IMR-90 (cell line): ENCODE measurements around the gene ESR1.

Source experiments
- MAFK ChIP-seq: IDR thresholded peaks from 2 replicates; pipeline ENCODE4 v1.6.1; 2012; ENCODE audit warnings: low read depth, low read length, improper control_type of control experiment
- MAZ ChIP-seq: IDR thresholded peaks from 2 replicates; pipeline ENCODE4 v1.6.1; 2012; ENCODE audit warnings: low read depth, mild to moderate bottlenecking, low read length, improper control_type of control experiment, moderate library complexity, borderline replicate concordance
- POLR2A ChIP-seq: IDR thresholded peaks from 2 replicates; pipeline ENCODE4 v1.6.1; 2012; ENCODE audit warnings: mild to moderate bottlenecking, low read depth, low read length
- RFX5 ChIP-seq: IDR thresholded peaks from 2 replicates; pipeline ENCODE4 v1.8.0; 2012; ENCODE audit warnings: low read depth, mild to moderate bottlenecking, low read length, moderate library complexity
- TF ChIP-seq, protein P1 (sequence below): conservative IDR thresholded peaks from 2 replicates; pipeline ENCODE4 v1.5.1; 2012; ENCODE audit warnings: mild to moderate bottlenecking, low read depth, low read length, improper control_type of control experiment
- TF ChIP-seq, protein P2 (sequence below): fragments of 150-350 bp; IDR thresholded peaks from 2 replicates; pipeline ENCODE4 v1.6.1; 2016; ENCODE audit warnings: low read depth, mild to moderate bottlenecking, low read length, moderate library complexity, borderline replicate concordance
- TF ChIP-seq, protein P3 (sequence below): fragments of 150-350 bp; IDR thresholded peaks from 2 replicates; pipeline ENCODE4 v1.6.1; 2017; ENCODE audit warnings: mild to moderate bottlenecking, antibody characterized with exemption, low read length, low read depth

DNA sequence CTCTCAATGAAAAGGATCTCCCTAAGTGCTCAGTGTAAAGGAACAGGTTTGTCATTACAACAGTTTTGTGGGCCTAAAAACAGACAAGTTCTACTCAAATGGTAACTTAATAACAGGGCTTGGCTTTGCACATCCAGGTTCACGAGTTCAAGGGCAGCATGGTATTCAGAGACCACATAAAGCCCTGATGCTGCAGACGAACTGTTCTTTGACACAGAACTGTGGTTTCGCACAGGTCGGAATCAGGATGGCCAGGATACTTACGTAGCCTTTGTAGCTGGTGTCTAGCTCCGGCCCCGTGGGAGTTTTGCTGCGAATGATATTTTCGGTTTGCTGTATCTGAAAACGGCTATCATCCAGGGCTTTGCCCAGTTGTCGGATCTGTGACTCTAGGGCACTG lies 335.9 kb downstream of the ESR1 start:
- no peak for TF ChIP-seq POLR2A
- TF ChIP-seq, protein P1, sequence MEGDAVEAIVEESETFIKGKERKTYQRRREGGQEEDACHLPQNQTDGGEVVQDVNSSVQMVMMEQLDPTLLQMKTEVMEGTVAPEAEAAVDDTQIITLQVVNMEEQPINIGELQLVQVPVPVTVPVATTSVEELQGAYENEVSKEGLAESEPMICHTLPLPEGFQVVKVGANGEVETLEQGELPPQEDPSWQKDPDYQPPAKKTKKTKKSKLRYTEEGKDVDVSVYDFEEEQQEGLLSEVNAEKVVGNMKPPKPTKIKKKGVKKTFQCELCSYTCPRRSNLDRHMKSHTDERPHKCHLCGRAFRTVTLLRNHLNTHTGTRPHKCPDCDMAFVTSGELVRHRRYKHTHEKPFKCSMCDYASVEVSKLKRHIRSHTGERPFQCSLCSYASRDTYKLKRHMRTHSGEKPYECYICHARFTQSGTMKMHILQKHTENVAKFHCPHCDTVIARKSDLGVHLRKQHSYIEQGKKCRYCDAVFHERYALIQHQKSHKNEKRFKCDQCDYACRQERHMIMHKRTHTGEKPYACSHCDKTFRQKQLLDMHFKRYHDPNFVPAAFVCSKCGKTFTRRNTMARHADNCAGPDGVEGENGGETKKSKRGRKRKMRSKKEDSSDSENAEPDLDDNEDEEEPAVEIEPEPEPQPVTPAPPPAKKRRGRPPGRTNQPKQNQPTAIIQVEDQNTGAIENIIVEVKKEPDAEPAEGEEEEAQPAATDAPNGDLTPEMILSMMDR = no peak
- no peak for TF ChIP-seq RFX5
- TF ChIP-seq, protein P2, sequence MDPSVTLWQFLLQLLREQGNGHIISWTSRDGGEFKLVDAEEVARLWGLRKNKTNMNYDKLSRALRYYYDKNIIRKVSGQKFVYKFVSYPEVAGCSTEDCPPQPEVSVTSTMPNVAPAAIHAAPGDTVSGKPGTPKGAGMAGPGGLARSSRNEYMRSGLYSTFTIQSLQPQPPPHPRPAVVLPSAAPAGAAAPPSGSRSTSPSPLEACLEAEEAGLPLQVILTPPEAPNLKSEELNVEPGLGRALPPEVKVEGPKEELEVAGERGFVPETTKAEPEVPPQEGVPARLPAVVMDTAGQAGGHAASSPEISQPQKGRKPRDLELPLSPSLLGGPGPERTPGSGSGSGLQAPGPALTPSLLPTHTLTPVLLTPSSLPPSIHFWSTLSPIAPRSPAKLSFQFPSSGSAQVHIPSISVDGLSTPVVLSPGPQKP = no peak
- TF ChIP-seq, protein P3, sequence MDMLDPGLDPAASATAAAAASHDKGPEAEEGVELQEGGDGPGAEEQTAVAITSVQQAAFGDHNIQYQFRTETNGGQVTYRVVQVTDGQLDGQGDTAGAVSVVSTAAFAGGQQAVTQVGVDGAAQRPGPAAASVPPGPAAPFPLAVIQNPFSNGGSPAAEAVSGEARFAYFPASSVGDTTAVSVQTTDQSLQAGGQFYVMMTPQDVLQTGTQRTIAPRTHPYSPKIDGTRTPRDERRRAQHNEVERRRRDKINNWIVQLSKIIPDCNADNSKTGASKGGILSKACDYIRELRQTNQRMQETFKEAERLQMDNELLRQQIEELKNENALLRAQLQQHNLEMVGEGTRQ = no peak
- no peak for TF ChIP-seq MAZ
- TF ChIP-seq MAFK = no peak
